ENCODE measurements around the gene MRPL19.
A peak's percentile ranks its signal among the peaks of the same experiment; 100 is the strongest.

MRPL19 gene

DNA sequence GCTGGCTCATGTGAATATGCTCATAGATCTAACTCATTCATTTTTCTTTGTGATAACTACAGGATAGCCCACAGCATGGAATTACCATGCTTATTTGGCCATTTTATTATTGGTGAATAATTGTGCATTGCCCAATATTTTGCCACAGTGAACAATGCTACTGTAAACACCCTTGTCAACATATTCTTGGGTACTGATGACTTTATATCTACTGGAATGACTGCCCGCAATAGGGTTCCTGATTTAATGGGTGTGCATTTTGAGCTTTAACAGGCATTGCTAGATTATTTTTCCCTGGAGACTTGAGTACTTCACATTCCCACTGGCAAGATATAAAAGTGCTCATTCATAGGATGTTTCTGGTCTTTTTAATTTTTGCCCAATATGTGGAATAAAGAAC lies 43.1 kb upstream of the MRPL19 start:
- in situ Hi-C loops (cut with HindIII; ENCODE audit: low sequenced_read_pairs) = no loop called here
- DNase-seq (ENCODE audit: low read depth, low spot score) = no peak

DNA sequence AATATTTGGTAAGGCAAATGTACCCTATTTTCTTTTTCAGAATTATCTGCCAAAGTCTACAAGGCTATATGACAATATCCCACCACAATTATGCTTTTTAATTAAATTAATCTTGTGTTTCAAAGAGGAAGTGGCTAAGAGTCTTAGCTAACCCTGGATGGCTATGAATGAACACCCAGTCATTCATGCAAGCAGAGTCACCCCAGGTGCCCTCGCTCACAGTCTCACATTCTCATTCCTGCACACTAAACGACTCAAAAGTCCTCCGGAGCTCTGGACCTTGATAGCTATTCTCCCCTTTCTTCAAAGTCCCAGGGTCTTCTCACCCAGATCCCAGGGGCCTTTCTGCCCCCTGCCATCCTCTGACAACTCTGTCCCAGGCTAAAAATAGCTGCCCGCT lies 42.1 kb upstream of the MRPL19 start:
- no peak for DNase-seq (ENCODE audit: low read depth, low spot score)
- H3K4me3 ChIP-seq (ENCODE audit: low read depth, low read length) = no peak overlapping the region
- TF ChIP-seq, protein P1, sequence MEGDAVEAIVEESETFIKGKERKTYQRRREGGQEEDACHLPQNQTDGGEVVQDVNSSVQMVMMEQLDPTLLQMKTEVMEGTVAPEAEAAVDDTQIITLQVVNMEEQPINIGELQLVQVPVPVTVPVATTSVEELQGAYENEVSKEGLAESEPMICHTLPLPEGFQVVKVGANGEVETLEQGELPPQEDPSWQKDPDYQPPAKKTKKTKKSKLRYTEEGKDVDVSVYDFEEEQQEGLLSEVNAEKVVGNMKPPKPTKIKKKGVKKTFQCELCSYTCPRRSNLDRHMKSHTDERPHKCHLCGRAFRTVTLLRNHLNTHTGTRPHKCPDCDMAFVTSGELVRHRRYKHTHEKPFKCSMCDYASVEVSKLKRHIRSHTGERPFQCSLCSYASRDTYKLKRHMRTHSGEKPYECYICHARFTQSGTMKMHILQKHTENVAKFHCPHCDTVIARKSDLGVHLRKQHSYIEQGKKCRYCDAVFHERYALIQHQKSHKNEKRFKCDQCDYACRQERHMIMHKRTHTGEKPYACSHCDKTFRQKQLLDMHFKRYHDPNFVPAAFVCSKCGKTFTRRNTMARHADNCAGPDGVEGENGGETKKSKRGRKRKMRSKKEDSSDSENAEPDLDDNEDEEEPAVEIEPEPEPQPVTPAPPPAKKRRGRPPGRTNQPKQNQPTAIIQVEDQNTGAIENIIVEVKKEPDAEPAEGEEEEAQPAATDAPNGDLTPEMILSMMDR (IDR thresholded peaks at IDR 0.05; ENCODE audit: low read depth, low read length) = no peak
- in situ Hi-C loops (cut with HindIII; ENCODE audit: low sequenced_read_pairs) = no loop called here

More for the DNA sequence above, 43.1 kb upstream of the MRPL19 start:
- no peak overlapping the region for H3K4me3 ChIP-seq (ENCODE audit: low read depth, low read length)
- TF ChIP-seq, protein P1 (IDR thresholded peaks at IDR 0.05; ENCODE audit: low read depth, low read length) = no peak

DNA sequence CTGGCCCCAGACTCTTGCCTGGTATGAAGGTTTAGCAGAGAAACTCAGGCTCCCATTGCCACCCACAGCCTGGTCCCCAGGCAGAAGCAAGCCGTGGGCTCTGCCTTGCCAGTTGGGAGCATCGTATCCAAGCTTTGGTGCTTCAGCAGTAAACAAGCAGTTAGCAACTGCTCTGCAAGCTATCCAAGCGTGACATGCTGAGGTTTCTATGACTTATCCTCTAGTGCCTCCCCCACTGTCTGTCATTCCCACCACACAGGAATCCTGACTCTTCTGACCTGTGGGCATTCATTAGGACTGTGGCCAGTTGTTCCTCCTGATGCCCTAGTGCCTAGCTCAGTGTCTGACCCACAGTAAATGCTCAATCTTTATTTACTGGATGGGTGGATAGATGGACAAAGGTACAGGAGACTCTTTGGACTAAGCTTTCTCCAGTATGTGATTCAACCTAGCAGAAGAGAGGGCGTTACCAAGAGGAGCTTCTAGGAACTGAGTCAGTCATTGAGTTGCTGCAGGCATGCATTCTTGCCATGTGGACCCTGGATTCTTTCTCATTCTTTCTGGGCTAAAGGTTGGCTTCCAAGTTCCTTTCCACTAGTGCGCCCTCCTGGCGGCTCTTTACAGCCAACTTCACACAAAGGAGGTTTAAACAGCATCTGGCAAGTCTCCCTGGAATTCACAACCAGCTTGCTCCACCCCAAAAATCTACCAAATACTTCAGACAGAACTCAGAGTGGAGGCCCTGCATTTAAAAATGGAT lies 40.6 kb upstream of the MRPL19 start:
- in situ Hi-C loops (cut with HindIII; ENCODE audit: low sequenced_read_pairs) = no loop called here
- peak; percentile 97 for DNase-seq (ENCODE audit: low read depth, low spot score)

DNA sequence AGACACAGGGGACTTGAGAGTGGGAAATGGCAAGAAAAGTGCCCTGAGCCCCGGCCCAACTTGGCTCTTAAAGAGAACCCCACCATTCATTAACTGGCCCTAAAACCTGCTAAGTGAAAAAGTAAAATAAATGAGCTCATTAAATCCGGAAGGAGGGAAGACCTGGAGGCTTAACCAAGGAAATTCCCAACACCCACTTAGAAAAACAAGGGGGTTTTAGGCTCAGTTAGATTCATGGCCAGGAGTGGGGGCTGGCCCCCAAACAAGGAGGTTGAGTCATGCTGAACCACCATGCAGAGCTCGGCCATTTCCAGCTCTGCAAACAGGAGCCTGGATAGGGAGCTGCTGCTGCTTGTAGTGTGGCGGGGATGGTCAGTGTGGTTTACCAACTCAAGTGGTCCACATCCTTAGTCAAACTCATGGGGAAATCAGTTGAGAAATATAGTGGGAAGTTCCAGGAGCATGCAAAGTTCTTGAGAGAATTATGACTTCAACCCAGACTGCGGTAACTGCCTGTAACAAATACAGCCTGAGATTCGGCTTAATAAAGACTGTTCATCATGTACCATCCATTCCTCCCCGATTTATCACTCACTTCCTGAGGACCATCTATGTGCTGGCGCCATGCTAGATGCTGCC lies 39.7 kb upstream of the MRPL19 start:
- DNase-seq (ENCODE audit: low read depth, low spot score) = peak; percentile 93
- in situ Hi-C loops (cut with HindIII; ENCODE audit: low sequenced_read_pairs) = no loop called here
- TF ChIP-seq, protein P1 (IDR thresholded peaks at IDR 0.05; ENCODE audit: low read depth, low read length) = no peak
- no peak overlapping the region for H3K4me3 ChIP-seq (ENCODE audit: low read depth, low read length)

More for the DNA sequence above, 40.6 kb upstream of the MRPL19 start:
- TF ChIP-seq, protein P1 (IDR thresholded peaks at IDR 0.05; ENCODE audit: low read depth, low read length) = peak; percentile 40
- no peak overlapping the region for H3K4me3 ChIP-seq (ENCODE audit: low read depth, low read length)

DNA sequence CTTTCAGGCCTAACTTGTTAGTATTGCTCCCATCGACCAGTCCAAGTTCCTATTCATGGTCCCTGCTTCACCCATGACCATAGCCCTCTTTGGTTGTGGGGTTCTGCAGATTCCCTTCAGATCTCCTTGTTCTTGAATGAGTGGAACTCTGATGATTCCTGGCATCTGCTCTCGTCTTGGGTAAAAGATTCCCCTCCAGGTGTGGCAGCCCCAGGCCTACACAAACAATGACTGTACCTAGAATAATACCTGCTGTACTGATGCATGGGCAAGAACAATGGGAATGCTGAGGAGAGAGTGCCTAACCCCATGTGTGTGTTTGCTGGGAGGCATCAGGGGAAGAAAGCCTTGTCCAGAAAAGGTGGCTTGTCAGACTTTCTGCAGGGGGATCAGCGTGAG lies 39.2 kb upstream of the MRPL19 start:
- DNase-seq (ENCODE audit: low read depth, low spot score) = no peak
- in situ Hi-C loops (cut with HindIII; ENCODE audit: low sequenced_read_pairs) = no loop called here
- no peak overlapping the region for H3K4me3 ChIP-seq (ENCODE audit: low read depth, low read length)
- TF ChIP-seq, protein P1 (IDR thresholded peaks at IDR 0.05; ENCODE audit: low read depth, low read length) = no peak

DNA sequence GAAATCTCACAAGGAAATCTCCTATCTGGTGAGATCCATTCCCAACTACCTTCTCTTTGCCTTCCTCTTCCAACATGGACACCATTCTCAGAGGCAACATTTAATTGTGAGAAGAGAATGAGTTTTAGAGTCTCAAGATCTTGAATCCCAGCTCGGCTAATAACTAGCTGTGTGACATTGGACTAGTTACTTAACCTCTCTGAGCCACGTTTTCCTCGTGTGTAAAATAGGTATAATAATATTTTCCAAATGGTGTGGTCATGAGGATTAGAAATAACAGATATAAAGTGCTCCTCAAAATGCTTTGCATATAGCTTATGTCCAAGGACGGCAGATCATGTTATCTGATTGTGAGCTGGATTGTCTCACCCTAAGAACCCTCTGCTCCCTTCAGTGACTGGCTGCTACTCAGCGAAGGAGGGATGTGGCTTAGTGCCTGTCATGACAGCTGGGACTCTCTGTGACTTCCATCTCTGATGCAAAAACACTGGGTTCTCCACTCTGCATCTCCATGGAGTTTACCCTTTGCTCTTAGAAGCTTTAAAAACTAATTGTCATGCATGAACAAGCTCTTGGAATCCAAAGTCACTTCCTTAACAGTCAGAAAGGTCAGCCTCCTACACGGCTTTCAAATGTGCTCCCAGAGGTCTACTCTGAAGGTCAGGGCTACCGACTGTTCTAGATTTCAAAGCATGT lies 38.4 kb upstream of the MRPL19 start:
- TF ChIP-seq, protein P1 (IDR thresholded peaks at IDR 0.05; ENCODE audit: low read depth, low read length) = no peak
- in situ Hi-C loops (cut with HindIII; ENCODE audit: low sequenced_read_pairs) = no loop called here
- peak; percentile 52 for DNase-seq (ENCODE audit: low read depth, low spot score)
- no peak overlapping the region for H3K4me3 ChIP-seq (ENCODE audit: low read depth, low read length)

Data from astrocyte of the spinal cord (primary cell).